ENCODE results near the gene TMEM183A.
"Not testable (repeated sequence)": the region's sequence is repeated elsewhere in the genome, so short reads cannot be mapped to it uniquely, and the experiment has no call there.

Gene TMEM183A

GRCh38 chr1:203017061-203017460, 9.9 kb downstream of the TMEM183A start:
- Histone ChIP-seq H3K9ac (ENCODE audit: low read depth, low read length) (no peak overlapping the region), H4K20me1 (ENCODE audit: insufficient read depth, low read length) (peaks cover 10% of the 10 kb centered on the region; the same call in 1 of the 2 replicates), H3K27ac (ENCODE audit: low read length) (no peak overlapping the region), H3K27me3 (ENCODE audit: insufficient read depth, low read length, poor library complexity) (no peaks in the 10 kb centered on the region), H3K9me3 (ENCODE audit: insufficient read depth, low read length, severe bottlenecking) (no peaks in the 10 kb centered on the region), H2AFZ (ENCODE audit: low read depth, low read length) (no peak overlapping the region), H3K36me3 (ENCODE audit: insufficient read depth, low read length) (peaks cover 96% of the 10 kb centered on the region), H3K4me3 (ENCODE audit: low read depth in 1 of 2, low read length in 2 of 2) (no peak overlapping the region), H3K79me2 (ENCODE audit: insufficient read depth, low read length) (peaks cover 19% of the 10 kb centered on the region), H3K4me1 (ENCODE audit: insufficient read depth, low read length) (no peaks in the 10 kb centered on the region), H3K4me2 (ENCODE audit: insufficient read depth, low read length) (no peak overlapping the region)
- TF ChIP-seq, protein P1, sequence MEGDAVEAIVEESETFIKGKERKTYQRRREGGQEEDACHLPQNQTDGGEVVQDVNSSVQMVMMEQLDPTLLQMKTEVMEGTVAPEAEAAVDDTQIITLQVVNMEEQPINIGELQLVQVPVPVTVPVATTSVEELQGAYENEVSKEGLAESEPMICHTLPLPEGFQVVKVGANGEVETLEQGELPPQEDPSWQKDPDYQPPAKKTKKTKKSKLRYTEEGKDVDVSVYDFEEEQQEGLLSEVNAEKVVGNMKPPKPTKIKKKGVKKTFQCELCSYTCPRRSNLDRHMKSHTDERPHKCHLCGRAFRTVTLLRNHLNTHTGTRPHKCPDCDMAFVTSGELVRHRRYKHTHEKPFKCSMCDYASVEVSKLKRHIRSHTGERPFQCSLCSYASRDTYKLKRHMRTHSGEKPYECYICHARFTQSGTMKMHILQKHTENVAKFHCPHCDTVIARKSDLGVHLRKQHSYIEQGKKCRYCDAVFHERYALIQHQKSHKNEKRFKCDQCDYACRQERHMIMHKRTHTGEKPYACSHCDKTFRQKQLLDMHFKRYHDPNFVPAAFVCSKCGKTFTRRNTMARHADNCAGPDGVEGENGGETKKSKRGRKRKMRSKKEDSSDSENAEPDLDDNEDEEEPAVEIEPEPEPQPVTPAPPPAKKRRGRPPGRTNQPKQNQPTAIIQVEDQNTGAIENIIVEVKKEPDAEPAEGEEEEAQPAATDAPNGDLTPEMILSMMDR (IDR thresholded peaks at IDR 0.05; ENCODE audit: borderline replicate concordance, extremely low read depth, low read length, poor library complexity, severe bottlenecking) = no peak
- TF ChIP-seq EZH2 (IDR thresholded peaks at IDR 0.05; ENCODE audit: borderline replicate concordance, low read depth, low read length, severe bottlenecking) = no peak
- DNase-seq (no peak), ATAC-seq (ENCODE audit: insufficient read depth, low read depth) (no peak)

DNA sequence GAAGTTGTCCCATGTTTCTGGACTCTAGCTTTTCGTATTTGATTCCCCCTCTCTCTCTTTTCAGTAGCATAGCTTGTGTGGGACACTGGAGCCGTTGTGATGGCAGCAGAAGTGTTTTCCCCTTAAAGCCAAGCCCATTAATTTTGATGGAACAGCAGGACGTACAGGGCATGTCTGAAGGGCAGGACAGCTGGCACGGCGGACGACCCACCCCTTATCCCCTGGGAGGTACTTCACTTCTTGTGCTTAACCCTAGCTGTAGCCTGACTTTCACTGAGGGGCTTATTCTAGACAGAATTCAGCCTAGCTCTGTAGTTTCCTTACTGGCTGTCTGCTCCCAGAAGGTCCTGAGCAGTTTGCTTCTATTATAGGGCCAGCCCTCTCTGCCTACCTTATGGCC, 10.5 kb downstream of the TMEM183A start:
- H3K9me3 ChIP-seq (ENCODE audit: insufficient read depth, low read length, severe bottlenecking) = no peaks in the 10 kb centered on the region
- peaks cover 96% of the 10 kb centered on the region for H3K36me3 ChIP-seq (ENCODE audit: insufficient read depth, low read length)
- no peak overlapping the region for H3K27ac ChIP-seq (ENCODE audit: low read length)
- no peak overlapping the region for H3K4me2 ChIP-seq (ENCODE audit: insufficient read depth, low read length)
- peaks cover 13% of the 10 kb centered on the region for H3K79me2 ChIP-seq (ENCODE audit: insufficient read depth, low read length)
- no peak overlapping the region for H3K4me3 ChIP-seq (ENCODE audit: low read depth in 1 of 2, low read length in 2 of 2)
- ATAC-seq (ENCODE audit: insufficient read depth, low read depth) (no peak), DNase-seq (no peak)
- no peaks in the 10 kb centered on the region for H3K27me3 ChIP-seq (ENCODE audit: insufficient read depth, low read length, poor library complexity)
- H2AFZ ChIP-seq (ENCODE audit: low read depth, low read length) = no peak overlapping the region
- H3K4me1 ChIP-seq (ENCODE audit: insufficient read depth, low read length) = no peaks in the 10 kb centered on the region
- H4K20me1 ChIP-seq (ENCODE audit: insufficient read depth, low read length) = peaks cover 8% of the 10 kb centered on the region; the same call in 1 of the 2 replicates
- TF ChIP-seq EZH2 (IDR thresholded peaks at IDR 0.05; ENCODE audit: borderline replicate concordance, low read depth, low read length, severe bottlenecking) = no peak
- TF ChIP-seq, protein P1 (IDR thresholded peaks at IDR 0.05; ENCODE audit: borderline replicate concordance, extremely low read depth, low read length, poor library complexity, severe bottlenecking) = no peak
- no peak overlapping the region for H3K9ac ChIP-seq (ENCODE audit: low read depth, low read length)

GRCh38 chr1:203022855-203023254, 15.7 kb downstream of the TMEM183A start:
- H3K9me3 ChIP-seq (ENCODE audit: insufficient read depth, low read length, severe bottlenecking); H3K27ac ChIP-seq (ENCODE audit: low read length); H3K9ac ChIP-seq (ENCODE audit: low read depth, low read length); H3K79me2 ChIP-seq (ENCODE audit: insufficient read depth, low read length); DNase-seq; H3K4me3 ChIP-seq (ENCODE audit: low read depth in 1 of 2, low read length in 2 of 2); H3K27me3 ChIP-seq (ENCODE audit: insufficient read depth, low read length, poor library complexity); H3K4me1 ChIP-seq (ENCODE audit: insufficient read depth, low read length); H2AFZ ChIP-seq (ENCODE audit: low read depth, low read length); H3K4me2 ChIP-seq (ENCODE audit: insufficient read depth, low read length); H4K20me1 ChIP-seq (ENCODE audit: insufficient read depth, low read length): not testable (repeated sequence)
- ATAC-seq (ENCODE audit: insufficient read depth, low read depth) = peak; percentile 59; the same call in 1 of the 3 replicates
- H3K36me3 ChIP-seq (ENCODE audit: insufficient read depth, low read length) = peaks cover 68% of the 10 kb centered on the region

GRCh38 chr1:203025686-203026030, 18.5 kb downstream of the TMEM183A start:
- H3K36me3 ChIP-seq (ENCODE audit: insufficient read depth, low read length) = peaks cover 41% of the 10 kb centered on the region
- no peak overlapping the region for H2AFZ ChIP-seq (ENCODE audit: low read depth, low read length)
- H3K79me2 ChIP-seq (ENCODE audit: insufficient read depth, low read length) = no peaks in the 10 kb centered on the region
- no peak overlapping the region for H3K9ac ChIP-seq (ENCODE audit: low read depth, low read length)
- ATAC-seq (ENCODE audit: insufficient read depth, low read depth) (no peak), DNase-seq (no peak)
- TF ChIP-seq EZH2 (IDR thresholded peaks at IDR 0.05; ENCODE audit: borderline replicate concordance, low read depth, low read length, severe bottlenecking) = no peak
- TF ChIP-seq, protein P1 (IDR thresholded peaks at IDR 0.05; ENCODE audit: borderline replicate concordance, extremely low read depth, low read length, poor library complexity, severe bottlenecking) = no peak
- H3K4me2 ChIP-seq (ENCODE audit: insufficient read depth, low read length) = no peak overlapping the region
- H3K4me3 ChIP-seq (ENCODE audit: low read depth in 1 of 2, low read length in 2 of 2) = no peak overlapping the region
- no peak overlapping the region for H3K27ac ChIP-seq (ENCODE audit: low read length)
- H3K4me1 ChIP-seq (ENCODE audit: insufficient read depth, low read length) = no peaks in the 10 kb centered on the region
- H4K20me1 ChIP-seq (ENCODE audit: insufficient read depth, low read length) = no peaks in the 10 kb centered on the region
- H3K27me3 ChIP-seq (ENCODE audit: insufficient read depth, low read length, poor library complexity) = no peaks in the 10 kb centered on the region
- H3K9me3 ChIP-seq (ENCODE audit: insufficient read depth, low read length, severe bottlenecking) = no peaks in the 10 kb centered on the region
